Measurements from ENCODE around the gene GSN.

DNA sequence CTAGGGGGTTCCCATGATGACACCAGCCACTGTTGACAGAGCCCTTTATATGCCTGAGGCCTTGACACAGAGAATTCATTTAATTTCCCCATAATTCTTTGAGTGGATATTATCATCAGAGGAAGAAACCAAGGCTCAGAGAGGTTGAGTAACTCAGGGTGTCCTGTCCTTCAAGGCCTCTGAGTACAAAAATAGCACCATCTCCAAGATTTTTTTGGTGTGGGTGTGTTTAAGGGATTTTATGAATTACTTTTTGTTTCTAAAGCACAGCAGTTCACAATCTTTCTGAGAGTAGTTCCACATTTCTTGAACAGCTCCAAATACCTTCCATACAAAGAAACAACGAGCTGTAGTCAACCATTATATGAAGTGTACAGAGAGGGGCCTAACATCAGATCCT lies 6.2 kb upstream of the GSN start:
- TF ChIP-seq CTCF (IDR thresholded peaks at IDR 0.05; ENCODE audit: low read depth, low read length, poor library complexity, severe bottlenecking) = no peak
- TF ChIP-seq EZH2phosphoT487 (IDR thresholded peaks at IDR 0.05; ENCODE audit: borderline replicate concordance, low read length) = no peak
